Right lobe of liver (tissue), 6 donors: ENCODE data around the gene PIP4K2B. TPM values are rescaled to one million over a fixed set of nuclear protein-coding genes. Genes with fewer than 3 reads are reported as not detected.

ENCODE experiments used
- ATAC-seq, 4 donors: fragments of 200-7000 bp; cut with Tn5 transposase; one replicate each; pipeline ENCODE4 v1.9.1; 2020; ENCODE audit warnings: mild to moderate bottlenecking in 4 of 4, moderate library complexity in 4 of 4
- DNase-seq, 3 donors: peaks; one replicate each; pipeline ENCODE4 v3.0.0-alpha.2; 2020
- H3K27ac ChIP-seq, 3 donors: fragments of 200-600 bp; one replicate each; pipeline ENCODE4 v1.8.0; 2022
- H3K27me3 ChIP-seq, 2 donors: fragments of 200-600 bp; one replicate each; pipeline ENCODE4 v1.8.0; 2022
- H3K36me3 ChIP-seq, 4 donors: fragments of 200-600 bp; sonication (generic) in 1 of 4; one replicate each; pipeline versions ENCODE4 v1.5.1 to v1.8.0; 2017 to 2022; ENCODE audit warnings: control low read depth in 1 of 4
- H3K4me1 ChIP-seq, 4 donors: fragments of 200-600 bp; sonication (generic) in 1 of 4; one replicate each; pipeline versions ENCODE4 v1.5.1 to v1.8.0; 2017 to 2022; ENCODE audit warnings: control low read depth in 1 of 4
- H3K4me3 ChIP-seq, 3 donors: fragments of 200-600 bp; one replicate each; pipeline ENCODE4 v1.8.0; 2022
- H3K9me3 ChIP-seq, 4 donors: fragments of 200-600 bp; sonication (generic) in 1 of 4; one replicate each; pipeline versions ENCODE4 v1.5.1 to v1.8.0; 2017 to 2022; ENCODE audit warnings: control low read depth in 1 of 4
- POLR2A ChIP-seq: fragments of 450-650 bp; IDR thresholded peaks from one replicate; pipeline ENCODE4 v1.6.1; 2017; ENCODE audit warnings: antibody characterized with exemption, mild to moderate bottlenecking
- WGBS: methylation state at CpG from one replicate; pipeline ENCODE4 v1.1.6; 2018; ENCODE audit warnings: low coverage, low lambda C conversion rate; ENCODE audit not compliant: insufficient coverage; ENCODE audit errors: missing lambda C conversion rate; 5-methylcytosine and 5-hydroxymethylcytosine counted together
- intact Hi-C, 2 donors: fragments of 100-400 bp; cut with DNase I; formaldehyde crosslinking; loops; one replicate each; pipeline versions ENCODE4 v1.11.2 to v1.14.1; 2022
- total RNA-seq, 6 experiments: library from RNA; depleted of rRNA in 2 of 6; stranded (reverse); fragments of >200 nt in 2 of 6; fragmentation: NEBNext Ultra II Directional in 3 of 6; extraction: Animal tissue kit (Norgen Biotek cat#: 25700) in 3 of 6; gene quantifications; one replicate each; pipeline versions ENCODE4 v1.1.0 to v1.2.4, GENCODE V29; 2016 to 2023
- TF ChIP-seq, protein P1 (sequence below), 4 donors: fragments of 200-600 bp in 3 of 4; fragments of 450-650 bp in 1 of 4; IDR thresholded peaks; one replicate each; pipeline versions ENCODE4 v1.5.1 to v1.8.0; 2016 to 2022; ENCODE audit warnings: antibody characterized with exemption in 4 of 4, mild to moderate bottlenecking in 2 of 4
- donor health status: DM: no; HTN: yes; CAD: no.
- donor health status: DM: no; HTN: no; CAD: no.
- donor health status: DM: no; HTN: no; CAD: no.
- donor health status: DM: no; HTN: yes; CAD: no.
- donor health status: DM: no; HTN: yes; CAD: no.

Gene PIP4K2B
- total RNA-seq, 6 experiments from 2014 or later: 11.5 to 19.5 (median 15.4) TPM

DNA sequence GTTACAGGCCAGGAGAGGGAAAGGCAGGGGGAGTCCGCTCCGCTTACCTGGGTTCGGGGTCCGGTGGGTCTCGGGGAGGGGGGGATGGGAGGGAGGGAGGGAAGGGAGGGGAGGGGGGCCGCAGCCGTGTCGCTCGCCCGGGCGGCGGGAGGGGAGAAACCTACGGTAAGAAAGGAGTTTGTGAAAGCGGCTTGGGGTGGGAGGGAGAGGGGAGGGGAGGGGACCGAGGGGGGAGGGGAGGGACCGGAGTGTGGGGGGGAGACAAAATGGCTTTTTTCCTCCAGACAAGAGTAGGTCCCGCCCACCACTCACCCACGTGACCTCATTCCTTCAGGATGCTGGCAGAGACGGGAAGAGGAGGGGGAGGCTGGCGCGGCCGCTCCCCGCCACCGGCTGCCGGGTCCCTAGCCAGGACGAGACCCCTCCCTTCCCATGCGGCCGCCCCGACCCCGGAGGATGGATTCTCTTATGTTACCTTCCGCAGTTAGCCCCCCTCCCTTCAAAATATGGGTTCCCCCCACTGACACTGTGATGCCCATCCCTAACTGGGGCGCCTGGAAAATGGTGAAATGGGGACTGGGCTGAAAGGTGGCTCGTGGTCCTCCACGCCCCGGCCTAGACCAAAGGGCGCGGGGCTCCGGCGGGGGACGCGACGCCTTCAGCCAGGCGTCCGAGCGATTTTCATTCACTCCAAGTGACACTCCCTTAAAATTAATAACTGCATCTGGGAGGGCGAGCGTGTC lies 51.0 kb downstream of the PIP4K2B start, which contains the start of gene PCGF2:
PCGF2 (minus strand) TSS at position 188 of the 743 bp plus-strand sequence. CDS start 7,934 bp downstream, outside the sequence.
- H3K4me1 ChIP-seq: peaks cover 0 to 40% (median 4%) of the 10 kb centered on the region in 4 donors
- DNase-seq: peak; percentile 73 to 83 (median 74)
- H3K9me3 ChIP-seq: no peaks in the 10 kb centered on the region
- peak within 1 kb of the TSS; percentile 49 to 88 (median 59) for H3K27ac ChIP-seq
- ATAC-seq: peak in 1 of 4 donors; percentile 8
- 2% methylated on average over 25 of the region's 47 CpGs for WGBS
- TF ChIP-seq, protein P1, sequence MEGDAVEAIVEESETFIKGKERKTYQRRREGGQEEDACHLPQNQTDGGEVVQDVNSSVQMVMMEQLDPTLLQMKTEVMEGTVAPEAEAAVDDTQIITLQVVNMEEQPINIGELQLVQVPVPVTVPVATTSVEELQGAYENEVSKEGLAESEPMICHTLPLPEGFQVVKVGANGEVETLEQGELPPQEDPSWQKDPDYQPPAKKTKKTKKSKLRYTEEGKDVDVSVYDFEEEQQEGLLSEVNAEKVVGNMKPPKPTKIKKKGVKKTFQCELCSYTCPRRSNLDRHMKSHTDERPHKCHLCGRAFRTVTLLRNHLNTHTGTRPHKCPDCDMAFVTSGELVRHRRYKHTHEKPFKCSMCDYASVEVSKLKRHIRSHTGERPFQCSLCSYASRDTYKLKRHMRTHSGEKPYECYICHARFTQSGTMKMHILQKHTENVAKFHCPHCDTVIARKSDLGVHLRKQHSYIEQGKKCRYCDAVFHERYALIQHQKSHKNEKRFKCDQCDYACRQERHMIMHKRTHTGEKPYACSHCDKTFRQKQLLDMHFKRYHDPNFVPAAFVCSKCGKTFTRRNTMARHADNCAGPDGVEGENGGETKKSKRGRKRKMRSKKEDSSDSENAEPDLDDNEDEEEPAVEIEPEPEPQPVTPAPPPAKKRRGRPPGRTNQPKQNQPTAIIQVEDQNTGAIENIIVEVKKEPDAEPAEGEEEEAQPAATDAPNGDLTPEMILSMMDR (IDR thresholded peaks at IDR 0.05): no peak
- TF ChIP-seq POLR2A: no peak
- intact Hi-C loops: no loop called here
- no peaks in the 10 kb centered on the region for H3K27me3 ChIP-seq
- no peaks in the 10 kb centered on the region for H3K36me3 ChIP-seq
- H3K4me3 ChIP-seq: peak within 1 kb of the TSS; percentile 46 to 59 (median 50)

DNA sequence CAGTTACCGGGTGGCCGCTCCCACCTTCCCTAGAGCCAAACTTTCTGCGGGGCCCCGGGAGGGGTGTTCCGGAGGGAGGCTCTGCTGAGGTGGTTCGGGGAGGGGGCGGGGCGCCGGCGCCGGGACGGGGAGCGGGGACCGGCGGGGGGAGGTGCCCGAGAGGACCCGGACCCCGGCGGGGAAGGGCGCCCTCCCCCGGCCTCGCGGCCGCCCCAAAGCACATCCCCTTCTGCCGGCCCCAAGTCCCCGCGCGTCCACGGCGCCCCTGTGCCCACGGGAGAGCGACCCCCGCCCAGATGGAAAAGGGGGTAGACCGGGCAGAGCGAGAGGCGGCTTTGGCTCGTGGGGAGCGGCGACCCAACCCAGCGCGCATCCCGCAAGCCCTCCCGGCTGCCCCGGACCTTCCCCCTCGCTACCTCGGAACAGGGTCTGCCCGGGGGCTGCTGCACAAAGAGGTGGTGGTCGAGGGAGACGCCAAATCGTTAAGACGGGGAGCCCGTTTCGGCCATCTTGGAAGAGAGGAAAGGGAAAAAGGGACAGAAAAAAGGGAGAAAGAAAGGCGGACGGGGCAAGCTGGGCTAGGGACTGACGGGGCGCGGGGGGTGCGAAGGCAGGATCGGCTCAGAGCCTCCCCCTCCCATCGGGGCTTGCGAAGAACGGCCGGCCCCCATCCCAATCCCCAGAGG lies 51.8 kb downstream of the PIP4K2B start:
- Histone ChIP-seq H3K4me3 (peak overlapping the region; percentile 46 to 59 (median 49)), H3K36me3 (no peaks in the 10 kb centered on the region), H3K27ac (peak overlapping the region; percentile 31 to 67 (median 37)), H3K27me3 (no peaks in the 10 kb centered on the region), H3K9me3 (no peaks in the 10 kb centered on the region), H3K4me1 (peaks cover 0 to 41% (median 3%) of the 10 kb centered on the region in 4 donors)
- 1% methylated on average over 23 of the region's 64 CpGs for WGBS
- TF ChIP-seq, protein P1 (IDR thresholded peaks at IDR 0.05): peak in 1 of 4 donors; percentile 11
- no peak for TF ChIP-seq POLR2A
- DNase-seq (peak in 1 of 3 donors; percentile 56), ATAC-seq (no peak)
- intact Hi-C loops: no loop called here

DNA sequence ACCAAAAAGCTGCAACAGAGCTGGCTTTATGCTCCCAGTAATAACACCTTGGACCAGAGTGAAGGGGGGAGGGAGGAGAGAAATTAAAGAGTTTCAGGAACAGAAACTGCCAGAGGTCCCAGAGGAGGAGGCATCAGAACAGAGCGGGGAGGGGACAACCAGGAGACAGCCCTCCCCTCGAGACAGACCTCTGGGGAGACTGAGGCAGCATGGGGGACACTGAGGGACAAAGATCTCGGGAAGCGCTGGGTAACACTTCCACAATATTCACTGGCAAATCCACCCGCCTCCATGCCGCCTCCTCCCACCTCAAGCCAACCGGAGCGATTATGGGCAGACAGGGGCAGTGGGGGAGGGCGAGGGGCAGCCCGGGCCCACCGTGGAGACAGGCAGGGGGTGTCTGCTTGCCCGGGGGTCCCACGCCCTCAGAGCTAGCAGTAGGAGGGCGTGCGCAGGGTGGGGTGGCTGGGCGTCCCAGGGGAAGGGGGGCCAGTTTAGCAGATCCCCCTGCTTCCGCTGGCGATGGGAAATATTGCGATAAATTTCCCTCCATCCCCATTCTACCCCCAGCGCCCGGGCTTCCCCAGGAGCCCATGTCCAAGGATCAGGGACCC lies 52.4 kb downstream of the PIP4K2B start:
- Histone ChIP-seq H3K4me1 (peaks cover 0 to 47% (median 3%) of the 10 kb centered on the region in 4 donors), H3K36me3 (no peaks in the 10 kb centered on the region), H3K4me3 (peak overlapping the region; percentile 46 to 59 (median 49)), H3K9me3 (no peaks in the 10 kb centered on the region), H3K27me3 (no peaks in the 10 kb centered on the region), H3K27ac (peak overlapping the region in 2 of 3 donors; percentile 37 to 67)
- no peak for DNase-seq
- 26% methylated on average over 7 of the region's 21 CpGs for WGBS
- intact Hi-C loops: no loop called here
- ATAC-seq: no peak
- no peak for TF ChIP-seq POLR2A
- TF ChIP-seq, protein P1 (IDR thresholded peaks at IDR 0.05): no peak

DNA sequence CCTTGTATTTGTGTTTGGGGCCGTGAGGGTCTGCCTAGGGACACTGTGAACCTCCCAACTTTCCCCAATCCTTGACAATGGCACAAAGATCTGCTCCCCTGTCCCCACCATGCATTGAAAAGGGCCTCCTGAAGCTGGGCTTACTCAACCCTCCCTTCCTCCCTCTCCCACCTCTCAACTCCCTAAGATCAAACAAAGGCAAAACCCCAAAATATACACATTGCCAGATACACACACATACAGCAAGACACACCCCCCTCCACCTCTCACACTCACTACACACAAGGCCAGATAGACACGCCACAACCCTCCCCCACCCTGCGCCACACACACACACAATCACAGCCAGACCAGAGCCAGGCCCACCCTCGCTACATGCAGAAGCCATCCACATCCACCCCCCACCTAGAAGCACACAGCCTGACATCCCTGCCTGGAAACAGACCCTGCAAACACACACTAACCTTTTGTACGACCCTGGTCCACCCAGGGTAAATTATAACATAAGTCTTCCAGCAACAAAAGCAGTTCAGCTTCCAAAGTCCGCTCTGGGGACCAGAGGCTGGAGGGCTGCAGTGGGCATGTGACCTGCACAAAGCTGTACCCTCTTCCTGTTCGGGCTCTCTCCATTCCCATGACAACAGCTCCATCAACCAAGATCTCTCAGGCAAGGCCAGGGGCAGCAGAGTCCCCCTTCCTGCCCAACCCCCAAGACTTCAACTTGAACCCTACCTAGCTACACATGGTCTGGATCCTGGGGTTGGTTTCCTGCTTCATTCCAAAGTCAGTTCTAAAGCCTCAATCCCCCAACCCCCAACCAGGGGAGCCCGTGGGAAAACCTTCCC lies 53.1 kb downstream of the PIP4K2B start:
- ATAC-seq: no peak
- 56% methylated on average over 5 of the region's 8 CpGs for WGBS
- H3K27me3 ChIP-seq: no peaks in the 10 kb centered on the region
- TF ChIP-seq, protein P1 (IDR thresholded peaks at IDR 0.05): no peak
- no peak for TF ChIP-seq POLR2A
- no peak overlapping the region for H3K4me3 ChIP-seq
- no peaks in the 10 kb centered on the region for H3K9me3 ChIP-seq
- DNase-seq: peak in 1 of 3 donors; percentile 2
- intact Hi-C loops: no loop called here
- peaks cover 0 to 50% (median 3%) of the 10 kb centered on the region in 4 donors for H3K4me1 ChIP-seq
- H3K36me3 ChIP-seq: no peaks in the 10 kb centered on the region
- no peak overlapping the region for H3K27ac ChIP-seq
